H9 (cell line): ENCODE results near the gene TRMT1. TPM values are rescaled to one million over a fixed set of nuclear protein-coding genes. Genes with fewer than 3 reads are reported as not detected.

Source experiments
- DNase-seq: peaks from one replicate; pipeline ENCODE4 v3.0.0-alpha.2; 2017
- H2AFZ ChIP-seq: one replicate; pipeline ENCODE4 v1.6.1; 2013; ENCODE audit warnings: mild to moderate bottlenecking, low read length, control low read depth, moderate library complexity
- H2AK5ac ChIP-seq: 2 replicates; pipeline ENCODE4 v1.6.1; 2013; ENCODE audit warnings: low read length, control low read depth, mixed read lengths; ENCODE audit not compliant: insufficient read length
- H2BK120ac ChIP-seq: one replicate; pipeline ENCODE4 v1.6.1; 2013; ENCODE audit warnings: low read depth, mild to moderate bottlenecking, low read length, control low read depth, inconsistent platforms; ENCODE audit not compliant: poor library complexity, severe bottlenecking
- H2BK12ac ChIP-seq: 2 replicates; pipeline ENCODE4 v1.6.1; 2013; ENCODE audit warnings: low read length, control low read depth, mixed read lengths, low read depth; ENCODE audit not compliant: insufficient read length
- H2BK15ac ChIP-seq: 2 replicates; pipeline ENCODE4 v1.6.1; 2013; ENCODE audit warnings: low read depth, low read length, control low read depth
- H2BK20ac ChIP-seq: one replicate; pipeline ENCODE4 v1.6.1; 2013; ENCODE audit warnings: low read depth, mild to moderate bottlenecking, low read length, control low read depth, inconsistent platforms; ENCODE audit not compliant: poor library complexity, severe bottlenecking
- H2BK5ac ChIP-seq: 2 replicates; pipeline ENCODE4 v1.6.1; 2013; ENCODE audit warnings: low read length, control low read depth, mixed read lengths; ENCODE audit not compliant: insufficient read length
- H3K14ac ChIP-seq: 2 replicates; pipeline ENCODE4 v1.6.1; 2013; ENCODE audit warnings: low read length, control low read depth; ENCODE audit not compliant: insufficient read depth
- H3K18ac ChIP-seq: 2 replicates; pipeline ENCODE4 v1.6.1; 2013; ENCODE audit warnings: low read depth, mild to moderate bottlenecking, mixed read lengths, low read length, control low read depth; ENCODE audit not compliant: insufficient read length
- H3K23ac ChIP-seq: 2 replicates; pipeline ENCODE4 v1.6.1; 2013; ENCODE audit warnings: low read length, control low read depth, mixed read lengths, low read depth; ENCODE audit not compliant: insufficient read length
- H3K23me2 ChIP-seq: 2 replicates; pipeline ENCODE4 v1.6.1; 2013; ENCODE audit warnings: low read depth, mild to moderate bottlenecking, mixed read lengths, low read length, control low read depth; ENCODE audit not compliant: insufficient read length, poor library complexity, severe bottlenecking
- H3K27ac ChIP-seq: 2 replicates; pipeline ENCODE4 v1.5.1; 2013; ENCODE audit warnings: low read length, control low read depth, mixed read lengths, low read depth; ENCODE audit not compliant: insufficient read length
- H3K27me3 ChIP-seq: 2 replicates; pipeline ENCODE4 v1.6.1; 2013; ENCODE audit warnings: low read length, control low read depth, inconsistent platforms; ENCODE audit not compliant: insufficient read depth
- H3K4ac ChIP-seq: 2 replicates; pipeline ENCODE4 v1.6.1; 2013; ENCODE audit warnings: low read depth, mild to moderate bottlenecking, control low read depth, inconsistent platforms, low read length, moderate library complexity
- H3K4me1 ChIP-seq: 2 replicates; pipeline ENCODE4 v1.6.1; 2013; ENCODE audit warnings: low read length, control low read depth, inconsistent platforms; ENCODE audit not compliant: insufficient read depth
- H3K4me2 ChIP-seq: 2 replicates; pipeline ENCODE4 v1.6.1; 2013; ENCODE audit warnings: low read length, control low read depth, mixed read lengths; ENCODE audit not compliant: insufficient read length, insufficient read depth
- H3K56ac ChIP-seq: 2 replicates; pipeline ENCODE4 v1.6.1; 2013; ENCODE audit warnings: low read depth, mild to moderate bottlenecking, mixed read lengths, low read length, control low read depth; ENCODE audit not compliant: insufficient read length
- H3K79me1 ChIP-seq: 2 replicates; pipeline ENCODE4 v1.6.1; 2013; ENCODE audit warnings: low read depth, mild to moderate bottlenecking, moderate library complexity, low read length, control low read depth, inconsistent platforms; ENCODE audit not compliant: insufficient read depth, poor library complexity, severe bottlenecking
- H3K79me2 ChIP-seq: 2 replicates; pipeline ENCODE4 v1.6.1; 2013; ENCODE audit warnings: low read length, control low read depth, inconsistent platforms; ENCODE audit not compliant: insufficient read depth
- H3K9ac ChIP-seq: 2 replicates; pipeline ENCODE4 v1.6.1; 2013; ENCODE audit warnings: low read length, control low read depth, mixed read lengths; ENCODE audit not compliant: insufficient read length; ENCODE audit errors: extremely low read depth
- H3K9me3 ChIP-seq: one replicate; pipeline ENCODE4 v1.6.1; 2013; ENCODE audit warnings: low read depth, low read length, inconsistent platforms; ENCODE audit not compliant: control insufficient read depth
- H3T11ph ChIP-seq: one replicate; pipeline ENCODE4 v1.6.1; 2013; ENCODE audit warnings: mild to moderate bottlenecking, low read length, control low read depth, inconsistent platforms
- H4K20me1 ChIP-seq: one replicate; pipeline ENCODE4 v1.6.1; 2013; ENCODE audit not compliant: control insufficient read depth, insufficient read length, insufficient read depth
- H4K5ac ChIP-seq: 2 replicates; pipeline ENCODE4 v1.6.1; 2013; ENCODE audit warnings: low read depth, mild to moderate bottlenecking, mixed read lengths, low read length, control low read depth; ENCODE audit not compliant: insufficient read length
- H4K8ac ChIP-seq: replicated peaks from 2 replicates; pipeline ENCODE4 v1.6.1; 2013; ENCODE audit warnings: low read length, control low read depth, mixed read lengths, low read depth; ENCODE audit not compliant: insufficient read length
- H4K91ac ChIP-seq: 2 replicates; pipeline ENCODE4 v1.6.1; 2013; ENCODE audit warnings: low read depth, mild to moderate bottlenecking, moderate library complexity, mixed read lengths, low read length, control low read depth; ENCODE audit not compliant: insufficient read length
- H3K27ac Mint-ChIP-seq, 3 experiments: 2 replicates in 2 of 3; 3 replicates in 1 of 3; pipeline ENCODE4 v1.8.0; 2020 to 2021; ENCODE audit warnings: mixed read lengths in 3 of 3, mild to moderate bottlenecking in 1 of 3, moderate library complexity in 1 of 3
- H3K27me3 Mint-ChIP-seq: 2 replicates; pipeline ENCODE4 v1.8.0; 2021; ENCODE audit warnings: low read depth, mild to moderate bottlenecking, moderate library complexity, mixed read lengths
- H3K36me3 Mint-ChIP-seq, 3 experiments: 2 replicates in 2 of 3; 3 replicates in 1 of 3; pipeline ENCODE4 v1.8.0; 2020 to 2021; ENCODE audit warnings: low read depth in 3 of 3, mixed read lengths in 3 of 3; ENCODE audit not compliant: insufficient read depth in 1 of 3
- H3K4me1 Mint-ChIP-seq, 2 experiments: 2 replicates each; pipeline ENCODE4 v1.8.0; 2020; ENCODE audit warnings: mixed read lengths in 2 of 2
- H3K4me3 Mint-ChIP-seq, 2 experiments: 2 replicates in 1 of 2; 3 replicates in 1 of 2; pipeline ENCODE4 v1.8.0; 2020 to 2021; ENCODE audit warnings: mild to moderate bottlenecking in 2 of 2, mixed read lengths in 2 of 2, moderate library complexity in 1 of 2
- H3K9me3 Mint-ChIP-seq, 2 experiments: 2 replicates in 1 of 2; 3 replicates in 1 of 2; pipeline ENCODE4 v1.8.0; 2020; ENCODE audit warnings: mild to moderate bottlenecking in 2 of 2, mixed read lengths in 2 of 2, moderate library complexity in 1 of 2
- WGBS: extraction: QIAGEN DNeasy Blood & Tissue Kit; methylation state at CpG from one replicate; pipeline ENCODE4 v1.1.7; 2013; ENCODE audit warnings: missing lambda C conversion rate, low lambda C conversion rate, mixed read lengths; ENCODE audit not compliant: insufficient read length; ENCODE audit errors: extremely low coverage; 5-methylcytosine and 5-hydroxymethylcytosine counted together
- total RNA-seq: library from RNA; stranded (reverse); gene quantifications from 2 replicates; pipeline ENCODE4 v1.2.1, GENCODE V29; 2021
- TF ChIP-seq, protein P1 (sequence below): fragments of 200-600 bp; sonication (generic); conservative IDR thresholded peaks from 3 replicates; pipeline ENCODE4 v1.8.0; 2021; ENCODE audit warnings: antibody characterized with exemption, mild to moderate bottlenecking

TRMT1 gene
- total RNA-seq, 1 experiment from 2014 or later = 95.7 TPM

DNA sequence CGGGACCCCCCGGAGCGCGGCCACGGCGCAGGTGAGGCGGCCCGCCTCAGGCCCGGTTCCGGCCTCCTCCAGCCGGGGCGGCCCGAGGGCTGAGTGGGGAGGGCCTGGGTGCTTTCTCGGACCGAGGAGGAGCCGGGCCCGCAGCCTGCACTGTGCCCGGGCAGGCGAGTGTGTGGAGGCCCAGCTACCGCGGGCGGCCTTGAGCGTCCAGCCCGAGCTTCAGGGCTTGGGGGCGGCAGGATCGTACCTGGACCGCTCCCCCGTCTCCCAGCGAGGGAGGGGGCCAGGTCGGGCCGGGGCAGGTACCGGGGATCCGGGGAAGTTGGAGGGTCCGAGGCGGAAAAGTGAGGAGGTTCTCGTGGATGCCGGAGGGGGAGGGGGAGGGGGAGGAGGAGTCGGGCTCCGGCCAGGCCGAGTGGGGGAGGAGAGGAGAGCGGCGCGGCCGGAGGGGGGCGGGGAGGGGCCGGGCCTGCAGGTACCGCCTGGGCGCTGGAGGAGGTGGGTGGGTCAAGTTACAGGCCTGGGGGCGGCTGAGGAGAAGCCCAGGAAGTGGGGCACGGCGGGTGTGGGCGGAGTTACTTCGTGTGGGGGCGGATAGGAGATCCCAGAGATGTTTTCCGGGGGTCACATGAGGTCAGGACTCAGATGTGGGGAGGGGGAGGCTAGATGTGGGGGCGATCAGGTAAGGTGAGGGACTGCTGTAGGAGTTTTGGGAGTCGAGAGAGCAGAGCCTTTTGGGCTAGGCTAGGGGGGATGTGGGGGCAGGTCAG lies 2.1 kb upstream of the TRMT1 start:
- Histone ChIP-seq H3K79me1 (peaks cover 1% of the 10 kb centered on the region), H3K9ac (peak overlapping the region; percentile 84), H2BK120ac (no peak overlapping the region), H4K91ac (no peak overlapping the region), H3K79me2 (peaks cover 56% of the 10 kb centered on the region), H4K8ac (no peak overlapping the region), H3K9me3 (no peaks in the 10 kb centered on the region), H3K14ac (peak overlapping the region; percentile 94), H2AK5ac (no peak overlapping the region), H2AFZ (no peak overlapping the region), H2BK12ac (peak overlapping the region; percentile 53), H2BK20ac (no peak overlapping the region), H3T11ph (no peak overlapping the region), H4K5ac (no peak overlapping the region), H3K23ac (no peak overlapping the region), H3K4ac (no peak overlapping the region; the same call in 1 of the 2 replicates), H3K23me2 (peaks cover 11% of the 10 kb centered on the region), H3K27me3 (no peaks in the 10 kb centered on the region), H3K18ac (peak overlapping the region; percentile 94), H3K4me2 (peak overlapping the region; percentile 69), H4K20me1 (no peaks in the 10 kb centered on the region), H3K27ac (no peak overlapping the region), H2BK15ac (no peak overlapping the region), H3K56ac (no peak overlapping the region), H2BK5ac (no peak overlapping the region), H3K4me1 (peaks cover 11% of the 10 kb centered on the region; the same call in 1 of the 2 replicates)
- Mint-ChIP-seq H3K27ac (peak overlapping the region; percentile 87 to 97 (median 90); a peak in 4 of 7 replicates), H3K9me3 (peaks cover 0 to 1% of the 10 kb centered on the region in 2 experiments; a peak in 2 of 5 replicates), H3K27me3 (no peaks in the 10 kb centered on the region), H3K36me3 (peaks cover 10 to 55% (median 47%) of the 10 kb centered on the region in 3 experiments; a peak in 6 of 7 replicates), H3K4me3 (peak overlapping the region; percentile 82 to 93), H3K4me1 (peaks cover 52 to 53% of the 10 kb centered on the region in 2 experiments)
- DNase-seq = peak; percentile 96
- TF ChIP-seq, protein P1, sequence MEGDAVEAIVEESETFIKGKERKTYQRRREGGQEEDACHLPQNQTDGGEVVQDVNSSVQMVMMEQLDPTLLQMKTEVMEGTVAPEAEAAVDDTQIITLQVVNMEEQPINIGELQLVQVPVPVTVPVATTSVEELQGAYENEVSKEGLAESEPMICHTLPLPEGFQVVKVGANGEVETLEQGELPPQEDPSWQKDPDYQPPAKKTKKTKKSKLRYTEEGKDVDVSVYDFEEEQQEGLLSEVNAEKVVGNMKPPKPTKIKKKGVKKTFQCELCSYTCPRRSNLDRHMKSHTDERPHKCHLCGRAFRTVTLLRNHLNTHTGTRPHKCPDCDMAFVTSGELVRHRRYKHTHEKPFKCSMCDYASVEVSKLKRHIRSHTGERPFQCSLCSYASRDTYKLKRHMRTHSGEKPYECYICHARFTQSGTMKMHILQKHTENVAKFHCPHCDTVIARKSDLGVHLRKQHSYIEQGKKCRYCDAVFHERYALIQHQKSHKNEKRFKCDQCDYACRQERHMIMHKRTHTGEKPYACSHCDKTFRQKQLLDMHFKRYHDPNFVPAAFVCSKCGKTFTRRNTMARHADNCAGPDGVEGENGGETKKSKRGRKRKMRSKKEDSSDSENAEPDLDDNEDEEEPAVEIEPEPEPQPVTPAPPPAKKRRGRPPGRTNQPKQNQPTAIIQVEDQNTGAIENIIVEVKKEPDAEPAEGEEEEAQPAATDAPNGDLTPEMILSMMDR = no peak
- WGBS = no CpG with 5 or more reads among the region's 57 CpGs
